Chondrocyte (in vitro differentiated cells): Measurements from ENCODE around the gene YIF1A. TPM values are rescaled to one million over a fixed set of nuclear protein-coding genes. Genes with fewer than 3 reads are reported as not detected.

Experiments used
- DNase-seq: peaks from one replicate; pipeline ENCODE4 v3.0.0; 2021; ENCODE audit warnings: mixed read lengths, low spot score
- H3K27ac Mint-ChIP-seq: one replicate; pipeline ENCODE4 v1.8.0; 2021; ENCODE audit warnings: mild to moderate bottlenecking, moderate library complexity, mixed read lengths; ENCODE audit not compliant: unreplicated experiment
- H3K27me3 Mint-ChIP-seq: 2 replicates; pipeline ENCODE4 v1.8.0; 2021; ENCODE audit warnings: low read depth, mixed read lengths
- H3K36me3 Mint-ChIP-seq: 2 replicates; pipeline ENCODE4 v1.8.0; 2021; ENCODE audit warnings: low read depth, mixed read lengths
- H3K4me1 Mint-ChIP-seq: 2 replicates; pipeline ENCODE4 v1.8.0; 2021; ENCODE audit warnings: low read depth, mild to moderate bottlenecking, mixed read lengths
- H3K4me3 Mint-ChIP-seq: one replicate; pipeline ENCODE4 v1.8.0; 2021; ENCODE audit warnings: mild to moderate bottlenecking, moderate library complexity, mixed read lengths; ENCODE audit not compliant: unreplicated experiment
- H3K9me3 Mint-ChIP-seq: 2 replicates; pipeline ENCODE4 v1.8.0; 2021; ENCODE audit warnings: low read depth, mixed read lengths
- total RNA-seq: library from RNA; stranded (reverse); gene quantifications from 3 replicates; pipeline ENCODE4 v1.2.1, GENCODE V29; 2021
- TF ChIP-seq, protein P1 (sequence below): fragments of 200-600 bp; sonication (generic); IDR thresholded peaks from 2 replicates; pipeline ENCODE4 v1.5.0; 2021; ENCODE audit warnings: antibody characterized with exemption, mild to moderate bottlenecking, moderate library complexity

Gene YIF1A
- total RNA-seq, 1 donor from 2014 or later = 193 TPM

DNA sequence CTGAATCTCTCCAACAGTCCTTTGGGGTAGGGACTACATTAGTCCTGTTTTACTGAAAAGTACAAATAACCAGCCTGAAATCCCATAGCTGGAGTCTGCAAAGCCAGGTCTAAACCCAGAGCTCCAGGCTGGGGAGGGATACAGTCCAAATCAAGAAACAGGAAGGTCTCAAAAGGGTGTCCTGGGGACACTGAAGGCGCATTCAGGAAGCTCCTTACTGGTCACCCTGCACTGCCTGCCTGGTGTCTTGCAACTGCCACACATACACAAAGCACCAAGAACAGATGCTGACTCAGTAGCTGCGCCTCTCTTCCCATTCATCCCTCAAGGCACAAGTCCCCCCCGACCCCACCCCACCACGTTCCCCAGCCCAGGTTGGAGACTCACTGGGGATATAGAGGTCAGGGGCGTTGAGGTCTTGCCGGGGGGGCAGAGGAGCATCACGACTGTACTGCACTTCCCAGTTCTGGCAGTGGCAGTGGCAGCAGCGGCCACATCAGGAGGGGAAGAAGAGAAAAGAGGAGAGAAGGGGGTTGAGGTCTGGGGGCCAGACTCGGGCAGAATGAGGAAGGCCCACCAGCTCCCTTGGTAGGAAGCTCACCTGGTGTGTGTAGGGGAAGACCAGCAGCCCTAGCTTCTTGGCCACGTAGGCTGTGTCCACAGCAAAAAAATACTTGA lies 1.6 kb downstream of the YIF1A start:
- H3K36me3 Mint-ChIP-seq = no peaks in the 10 kb centered on the region
- no peak for DNase-seq
- H3K4me1 Mint-ChIP-seq = peaks cover 45% of the 10 kb centered on the region
- TF ChIP-seq, protein P1, sequence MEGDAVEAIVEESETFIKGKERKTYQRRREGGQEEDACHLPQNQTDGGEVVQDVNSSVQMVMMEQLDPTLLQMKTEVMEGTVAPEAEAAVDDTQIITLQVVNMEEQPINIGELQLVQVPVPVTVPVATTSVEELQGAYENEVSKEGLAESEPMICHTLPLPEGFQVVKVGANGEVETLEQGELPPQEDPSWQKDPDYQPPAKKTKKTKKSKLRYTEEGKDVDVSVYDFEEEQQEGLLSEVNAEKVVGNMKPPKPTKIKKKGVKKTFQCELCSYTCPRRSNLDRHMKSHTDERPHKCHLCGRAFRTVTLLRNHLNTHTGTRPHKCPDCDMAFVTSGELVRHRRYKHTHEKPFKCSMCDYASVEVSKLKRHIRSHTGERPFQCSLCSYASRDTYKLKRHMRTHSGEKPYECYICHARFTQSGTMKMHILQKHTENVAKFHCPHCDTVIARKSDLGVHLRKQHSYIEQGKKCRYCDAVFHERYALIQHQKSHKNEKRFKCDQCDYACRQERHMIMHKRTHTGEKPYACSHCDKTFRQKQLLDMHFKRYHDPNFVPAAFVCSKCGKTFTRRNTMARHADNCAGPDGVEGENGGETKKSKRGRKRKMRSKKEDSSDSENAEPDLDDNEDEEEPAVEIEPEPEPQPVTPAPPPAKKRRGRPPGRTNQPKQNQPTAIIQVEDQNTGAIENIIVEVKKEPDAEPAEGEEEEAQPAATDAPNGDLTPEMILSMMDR = no peak
- peak overlapping the region; percentile 87 for H3K4me3 Mint-ChIP-seq
- H3K27ac Mint-ChIP-seq = peak overlapping the region; percentile 75
- H3K27me3 Mint-ChIP-seq = no peaks in the 10 kb centered on the region
- H3K9me3 Mint-ChIP-seq = no peaks in the 10 kb centered on the region

DNA sequence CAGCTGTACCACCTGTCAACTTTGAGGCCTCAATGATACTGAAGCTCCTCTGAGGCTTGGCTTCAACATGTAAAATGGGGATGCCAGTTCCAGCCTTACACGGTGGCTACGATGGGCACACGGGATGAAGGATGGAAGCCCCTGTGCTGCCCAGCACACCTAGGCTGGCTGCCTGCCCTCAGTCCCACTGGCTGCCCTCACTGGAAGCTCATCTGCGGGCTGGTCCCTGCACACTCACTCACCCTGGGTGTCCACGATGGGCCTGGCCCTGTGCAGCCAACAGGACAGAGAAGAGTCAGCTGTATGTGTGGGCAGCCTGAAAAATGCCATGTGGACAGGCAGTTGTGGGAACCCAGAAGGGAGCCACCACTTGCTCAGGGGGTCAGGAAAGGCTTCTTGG lies 2.2 kb downstream of the YIF1A start:
- Mint-ChIP-seq H3K9me3 (no peaks in the 10 kb centered on the region), H3K36me3 (no peaks in the 10 kb centered on the region), H3K27ac (peak overlapping the region; percentile 42), H3K27me3 (no peaks in the 10 kb centered on the region), H3K4me3 (peak overlapping the region; percentile 15), H3K4me1 (peaks cover 46% of the 10 kb centered on the region)
- TF ChIP-seq, protein P1 = no peak
- DNase-seq = no peak

DNA sequence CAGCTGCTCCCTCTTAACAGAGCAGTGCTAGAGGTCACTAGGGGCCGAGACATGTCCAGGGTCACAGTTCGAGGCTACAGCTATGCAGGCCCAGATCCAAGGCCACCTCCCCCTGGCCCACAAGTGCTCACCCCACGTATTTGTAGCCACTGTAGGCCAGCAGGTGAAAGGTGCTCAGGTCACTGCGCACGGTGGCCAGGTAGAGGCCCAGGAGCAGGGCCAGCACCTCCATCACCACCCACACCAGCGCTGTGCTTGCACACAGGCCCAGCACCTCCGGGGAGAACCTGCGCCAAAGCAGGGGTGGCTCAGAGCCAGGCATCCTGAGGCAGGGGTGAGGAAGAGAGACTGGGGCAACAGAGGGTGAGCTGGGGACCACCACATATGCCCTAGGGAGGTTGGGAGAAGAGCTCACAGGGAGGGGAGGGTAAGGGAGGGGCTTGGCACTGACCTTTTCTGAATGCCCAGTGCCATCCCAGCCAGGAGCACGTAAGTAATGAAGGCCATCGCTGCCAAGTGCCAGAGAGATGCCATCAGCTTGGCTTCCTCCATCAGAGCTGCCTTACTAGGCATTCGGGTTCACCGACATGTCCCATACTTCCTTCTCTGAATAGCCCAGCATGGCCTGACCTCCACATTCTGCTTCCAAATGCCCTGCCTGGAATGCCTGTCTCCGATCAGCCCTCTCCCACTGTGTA lies 3.5 kb downstream of the YIF1A start:
- DNase-seq = no peak
- Mint-ChIP-seq H3K27ac (peak overlapping the region; percentile 32), H3K9me3 (no peaks in the 10 kb centered on the region), H3K4me1 (peaks cover 49% of the 10 kb centered on the region), H3K4me3 (no peak overlapping the region), H3K27me3 (no peaks in the 10 kb centered on the region), H3K36me3 (no peaks in the 10 kb centered on the region)
- TF ChIP-seq, protein P1 = no peak

DNA sequence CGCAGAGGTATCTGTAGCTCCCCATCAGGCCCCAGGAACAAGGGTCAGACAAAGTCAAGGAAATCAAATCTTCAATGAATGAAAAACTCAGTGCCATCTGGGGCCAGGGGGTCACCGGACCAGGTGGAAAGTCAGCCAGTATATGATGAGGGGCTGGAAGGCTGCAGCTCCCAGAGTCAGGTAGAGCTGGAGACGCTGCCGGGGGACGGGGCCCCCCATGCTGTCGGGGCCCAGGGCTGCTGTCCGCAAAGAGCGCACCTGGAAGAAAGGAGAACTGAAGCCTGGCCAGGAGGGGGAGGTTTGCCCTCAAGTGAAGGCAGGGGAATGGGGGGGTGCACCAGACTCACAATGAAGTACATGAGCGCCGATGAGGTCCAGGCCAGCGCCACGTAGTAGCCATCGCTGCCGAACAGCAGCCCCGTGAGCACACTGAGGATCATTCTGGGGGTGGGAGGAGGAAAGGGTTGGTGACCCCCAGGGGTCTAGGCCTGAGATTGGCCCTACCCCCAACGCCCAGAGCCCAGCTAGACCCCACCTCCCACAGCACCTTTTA lies 4.3 kb downstream of the YIF1A start:
- TF ChIP-seq, protein P1 = no peak
- no peaks in the 10 kb centered on the region for H3K27me3 Mint-ChIP-seq
- no peak overlapping the region for H3K4me3 Mint-ChIP-seq
- peak overlapping the region; percentile 22 for H3K27ac Mint-ChIP-seq
- H3K36me3 Mint-ChIP-seq = no peaks in the 10 kb centered on the region
- no peaks in the 10 kb centered on the region for H3K9me3 Mint-ChIP-seq
- H3K4me1 Mint-ChIP-seq = peaks cover 41% of the 10 kb centered on the region
- DNase-seq = no peak

DNA sequence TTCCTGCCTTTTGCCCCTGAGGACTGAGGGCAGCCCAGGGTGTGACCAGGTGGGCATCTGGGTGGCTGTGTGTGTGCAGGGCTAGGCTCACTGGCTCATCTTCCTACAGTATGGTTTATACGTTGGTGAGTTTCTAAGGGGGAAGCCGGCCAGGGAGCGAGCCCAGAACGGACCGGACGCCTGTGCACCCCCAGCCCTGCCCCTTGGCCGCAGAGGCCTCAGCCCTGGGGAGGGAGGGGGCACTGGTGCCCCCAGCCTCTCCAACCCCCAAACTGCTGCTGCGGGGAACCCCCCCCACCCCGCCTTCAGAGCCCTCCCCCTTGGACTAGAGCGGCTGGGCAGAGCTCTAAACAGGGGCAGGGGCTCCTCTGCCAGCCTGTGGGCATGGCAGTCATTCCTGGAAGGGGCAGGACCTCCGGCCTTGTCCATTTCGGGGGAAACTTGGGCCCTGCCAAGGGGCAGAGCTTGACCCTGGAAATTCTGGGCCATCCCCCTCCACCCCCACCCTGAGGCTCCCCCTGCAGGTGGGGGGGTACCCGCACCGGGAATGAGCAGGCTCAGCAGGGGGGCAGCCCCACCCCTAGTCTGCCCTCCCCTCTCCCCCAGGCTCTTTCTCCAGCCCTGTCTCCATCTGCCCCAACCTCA lies 5.4 kb downstream of the YIF1A start:
- Mint-ChIP-seq H3K4me3 (no peak overlapping the region), H3K4me1 (peaks cover 43% of the 10 kb centered on the region), H3K27ac (peak overlapping the region; percentile 22), H3K27me3 (no peaks in the 10 kb centered on the region), H3K9me3 (no peaks in the 10 kb centered on the region), H3K36me3 (no peaks in the 10 kb centered on the region)
- TF ChIP-seq, protein P1 = peak; percentile 21
- no peak for DNase-seq
